HG03159 (cell line): ENCODE results near the gene TRPV3.
"Not testable (repeated sequence)": the region's sequence is repeated elsewhere in the genome, so short reads cannot be mapped to it uniquely, and the experiment has no call there.

Source experiments
- ATAC-seq: cut with Tn5 transposase; IDR thresholded peaks from one replicate; pipeline ENCODE4 v1.9.1; 2021; ENCODE audit warnings: mild to moderate bottlenecking, moderate library complexity; ENCODE audit not compliant: unreplicated experiment

The TRPV3 gene

GRCh38 chr17:3557768-3558583 is at the start of gene TRPV3:
Gene TRPV3 (minus strand): TSS chr17:3557812. CDS start chr17:3554850, 2,962 bp downstream.
- ATAC-seq: peak; percentile 36

DNA sequence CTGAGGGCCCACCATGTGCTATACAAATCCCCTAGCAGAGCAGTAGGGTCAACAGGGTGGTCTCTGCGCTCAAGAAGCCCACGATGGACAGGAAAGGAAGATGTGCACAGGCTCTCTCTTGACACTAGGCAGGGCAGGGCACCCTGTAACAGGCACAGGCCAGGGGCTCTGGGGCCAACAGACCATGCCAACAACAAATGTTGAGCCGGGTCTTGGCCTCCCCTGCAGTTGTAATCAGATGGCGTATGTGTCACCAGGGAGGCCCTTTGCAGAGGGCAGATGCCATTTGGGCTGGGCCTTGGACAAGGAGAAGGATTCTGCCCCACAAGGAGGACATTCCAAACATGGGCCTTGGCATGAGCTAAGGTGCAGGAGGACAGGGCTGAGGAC is 46.3 kb upstream of the TRPV3 start:
- ATAC-seq: no peak

DNA sequence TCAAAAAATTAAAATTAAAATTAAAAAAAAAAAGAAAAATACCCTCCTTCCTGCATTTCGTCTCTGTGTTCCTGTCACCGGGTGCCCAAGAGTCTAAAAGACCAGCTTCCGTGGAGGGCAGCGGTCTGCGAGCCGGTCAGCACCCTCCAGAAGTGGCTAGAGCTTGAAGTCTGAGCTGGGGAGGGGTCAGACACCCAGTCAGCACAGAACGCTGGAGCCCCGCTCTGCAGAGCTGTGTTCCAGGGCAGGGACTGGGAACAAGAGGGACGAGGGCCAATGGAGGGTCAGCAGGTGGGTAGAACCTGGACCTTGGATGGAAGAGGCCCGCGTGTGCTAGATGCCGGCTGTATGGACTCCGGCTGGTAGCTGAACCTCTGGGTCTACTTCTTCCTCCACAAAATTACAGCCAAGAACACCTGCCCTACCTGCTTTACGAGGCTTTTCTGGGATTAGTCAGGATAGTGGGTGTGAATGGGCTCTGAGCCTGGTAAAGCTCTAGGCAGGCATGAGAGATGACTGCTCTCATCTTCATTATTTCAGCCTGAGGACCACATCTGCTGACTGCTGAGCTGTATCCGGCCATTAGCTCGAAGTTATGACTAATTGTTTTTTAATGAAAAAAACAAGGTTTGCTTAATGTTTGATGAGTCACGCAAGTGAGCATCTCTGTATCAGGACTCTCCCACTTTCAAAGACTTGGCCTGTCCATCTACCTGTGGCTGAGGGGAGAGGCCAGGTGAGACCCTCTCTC is 45.7 kb upstream of the TRPV3 start:
- ATAC-seq: no peak

DNA sequence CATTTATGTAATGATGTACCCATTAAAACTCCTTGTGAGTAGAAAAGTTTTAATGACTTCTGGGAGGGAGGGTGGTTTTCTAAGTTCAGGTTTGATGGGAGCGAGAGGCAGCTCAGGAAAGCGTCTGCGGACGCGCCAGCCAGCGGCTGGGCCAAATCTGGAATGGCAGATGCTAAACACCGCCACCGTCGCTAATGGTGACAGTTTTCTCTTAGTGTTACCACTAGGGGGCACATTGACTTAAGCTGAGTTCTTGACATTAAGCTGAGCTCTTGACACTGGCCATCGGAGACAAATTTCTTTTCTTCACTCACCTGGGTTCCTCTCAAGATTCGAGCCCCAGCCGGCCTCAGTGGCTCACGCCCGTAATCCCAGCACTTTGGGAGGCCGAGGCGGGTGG is 44.9 kb upstream of the TRPV3 start:
- no peak for ATAC-seq

GRCh38 chr17:3600529-3601205 is 43.1 kb upstream of the TRPV3 start:
- ATAC-seq: no peak

DNA sequence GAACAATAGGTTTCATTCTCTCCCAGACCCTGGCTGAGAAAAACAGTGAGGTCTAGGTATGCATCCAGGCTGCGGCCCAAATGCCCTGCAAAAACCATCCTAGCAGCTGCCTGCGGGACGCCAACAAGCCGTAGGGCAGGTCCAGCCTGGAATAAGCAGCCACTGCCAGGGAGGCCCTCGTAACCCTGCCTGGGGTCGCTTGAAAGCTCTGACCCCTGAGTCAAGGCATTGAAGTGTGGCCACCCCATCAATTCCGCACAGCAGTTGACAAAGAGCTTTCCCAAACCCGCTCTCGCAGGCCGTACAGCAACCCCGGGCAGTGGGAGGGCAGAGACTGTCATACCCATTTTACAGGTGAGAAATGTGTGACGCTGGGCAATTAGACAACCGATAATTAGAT is 40.5 kb upstream of the TRPV3 start:
- no peak for ATAC-seq

DNA sequence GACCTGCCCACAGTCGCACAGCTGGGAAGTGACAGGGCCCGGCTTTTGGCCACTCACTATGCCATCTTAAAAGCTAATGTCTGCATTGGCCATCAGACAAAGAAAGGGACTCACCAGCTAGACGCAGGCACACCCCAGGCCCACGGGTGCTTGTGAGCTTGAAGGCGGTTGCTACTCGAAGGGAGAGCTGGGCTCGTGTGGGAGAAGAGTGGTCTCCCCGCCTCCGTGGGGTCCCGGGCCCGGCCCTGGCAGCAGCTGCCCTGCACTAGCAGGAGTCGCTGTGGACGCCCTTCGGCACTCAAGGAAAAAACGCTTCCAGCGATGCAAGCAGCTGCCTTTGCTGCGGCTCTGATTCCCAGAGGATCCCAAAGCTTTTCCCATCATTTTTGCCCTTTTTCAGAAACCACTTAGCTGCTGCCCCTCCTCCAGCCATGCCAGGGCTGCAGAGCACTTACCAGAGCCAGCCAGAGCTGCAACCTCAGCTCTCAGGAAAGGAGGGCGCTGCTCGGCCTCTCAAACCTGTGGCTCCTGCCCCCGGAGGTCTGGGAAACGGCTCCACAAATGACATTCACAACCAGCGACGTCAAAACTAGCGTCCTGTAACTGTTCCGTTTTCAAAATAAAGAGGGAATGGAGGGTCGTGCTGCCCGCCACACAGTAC is 39.3 kb upstream of the TRPV3 start:
- no peak for ATAC-seq

DNA sequence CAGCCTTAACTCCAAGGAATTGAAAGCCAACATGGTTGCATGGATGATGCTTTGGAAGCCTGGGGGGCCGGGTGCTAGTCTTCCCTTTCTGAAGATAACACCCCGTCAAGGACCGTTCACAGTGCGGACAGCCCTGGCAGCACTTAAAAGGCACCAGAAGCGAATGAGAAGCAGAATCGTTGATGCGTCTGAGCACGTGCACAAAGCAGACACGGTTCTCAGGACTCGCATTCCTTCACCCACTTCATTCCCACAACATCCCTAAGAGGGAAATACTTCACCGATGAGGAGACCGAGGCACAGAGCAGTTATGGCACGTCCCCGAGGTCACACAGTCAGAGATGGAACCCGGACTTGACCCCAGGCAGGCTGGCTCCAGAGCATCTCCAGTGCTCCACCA is 37.4 kb upstream of the TRPV3 start:
- ATAC-seq: no peak

DNA sequence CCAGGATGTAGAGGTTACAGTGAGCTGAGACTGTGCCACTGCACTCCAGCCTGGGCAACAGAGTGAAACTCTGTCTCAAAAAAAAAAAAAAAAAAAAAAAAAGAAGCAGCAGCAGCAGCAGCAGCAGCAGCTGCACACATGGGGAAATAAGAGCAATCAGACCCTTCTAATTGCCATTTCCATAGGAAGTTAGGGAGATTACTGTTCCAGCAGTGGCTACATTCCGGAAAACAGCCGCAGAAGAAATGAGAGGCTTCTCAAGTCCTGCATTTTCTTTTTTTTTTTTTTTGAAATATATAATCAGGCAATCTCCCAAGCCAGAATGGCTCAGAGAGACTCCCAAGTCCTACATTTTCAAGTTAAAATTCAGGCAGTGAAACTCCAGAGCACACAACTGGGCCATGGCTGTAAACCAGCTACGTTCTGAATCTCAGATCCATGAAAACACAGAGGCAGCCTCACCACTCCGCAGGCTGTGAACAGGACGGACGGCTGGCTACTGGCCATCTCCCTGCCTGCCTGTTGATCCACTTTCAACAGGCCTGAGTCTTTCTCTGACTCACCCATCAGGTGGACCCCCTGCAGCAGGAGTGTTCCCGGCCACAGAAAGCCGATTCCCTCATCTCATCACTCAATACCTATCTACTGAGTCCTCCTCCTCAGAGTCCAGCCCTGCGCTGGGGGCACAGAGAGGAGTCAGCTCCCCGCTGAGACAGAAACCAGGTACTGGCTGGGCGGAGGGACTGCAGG is 36.6 kb upstream of the TRPV3 start:
- ATAC-seq: no peak

DNA sequence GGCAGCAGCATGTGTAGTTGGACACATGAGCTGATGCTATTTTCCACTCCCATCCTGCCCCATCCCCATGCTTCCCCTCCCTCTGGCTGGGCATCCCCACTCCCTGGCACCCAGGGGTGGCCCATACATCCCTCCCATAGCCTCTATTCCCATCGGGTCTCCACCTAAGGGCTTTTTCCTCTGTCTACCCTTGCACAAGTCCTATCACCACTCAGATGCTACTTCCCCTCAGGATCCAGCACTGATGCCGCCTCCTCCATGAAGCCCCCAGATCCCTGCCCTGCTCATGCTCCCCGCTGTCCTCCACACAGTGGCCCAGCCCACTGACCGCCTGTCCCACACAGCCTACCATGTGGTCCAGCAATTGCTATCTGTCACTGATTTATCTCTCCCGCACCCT is 35.8 kb upstream of the TRPV3 start:
- ATAC-seq: no peak

GRCh38 chr17:3592216-3592860 is 34.7 kb upstream of the TRPV3 start:
- ATAC-seq: no peak

GRCh38 chr17:3590768-3591167 is 33.2 kb upstream of the TRPV3 start:
- ATAC-seq: no peak

DNA sequence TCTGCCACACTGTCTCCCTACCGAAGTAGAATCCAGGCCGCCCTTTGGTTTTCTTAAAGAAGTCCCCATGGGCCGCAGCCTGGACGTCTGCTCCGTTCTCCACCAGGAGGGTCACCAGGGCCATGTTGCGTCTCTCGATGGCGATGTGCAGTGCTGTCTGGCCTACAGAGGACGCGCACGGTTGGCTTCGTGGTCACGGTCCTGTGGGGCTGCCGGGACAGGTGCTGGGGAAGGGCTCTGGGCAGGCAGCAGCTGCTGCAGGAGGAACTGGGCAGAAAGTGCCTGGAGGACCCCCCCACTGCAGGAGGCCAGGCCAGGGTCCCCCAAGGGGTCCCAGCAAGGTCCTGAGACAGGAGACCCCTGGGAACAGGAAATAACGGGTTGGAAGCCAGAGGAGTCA is 32.6 kb upstream of the TRPV3 start:
- ATAC-seq: no peak

DNA sequence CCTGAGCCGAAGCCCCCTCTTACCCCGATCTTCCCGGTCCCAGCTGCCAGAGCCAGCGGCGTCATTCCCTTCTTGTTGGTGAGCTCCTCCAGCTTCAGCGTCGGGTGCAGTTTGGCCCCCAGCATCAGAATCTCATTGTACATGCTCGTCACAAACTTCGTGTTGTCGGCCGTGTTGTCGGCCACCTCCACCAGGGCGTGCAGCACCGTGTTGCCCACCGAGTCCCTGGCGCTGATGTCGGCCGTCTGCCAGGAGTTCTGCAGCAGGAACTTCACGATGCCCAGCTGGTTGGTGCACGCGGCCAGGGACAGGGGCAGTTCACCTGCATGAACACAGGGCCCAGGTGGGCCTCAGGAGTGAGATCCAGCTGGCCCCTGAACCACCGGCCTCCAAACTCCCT is 32.2 kb upstream of the TRPV3 start:
- no peak for ATAC-seq

GRCh38 chr17:3585826-3586225 is 28.2 kb upstream of the TRPV3 start:
- no peak for ATAC-seq

DNA sequence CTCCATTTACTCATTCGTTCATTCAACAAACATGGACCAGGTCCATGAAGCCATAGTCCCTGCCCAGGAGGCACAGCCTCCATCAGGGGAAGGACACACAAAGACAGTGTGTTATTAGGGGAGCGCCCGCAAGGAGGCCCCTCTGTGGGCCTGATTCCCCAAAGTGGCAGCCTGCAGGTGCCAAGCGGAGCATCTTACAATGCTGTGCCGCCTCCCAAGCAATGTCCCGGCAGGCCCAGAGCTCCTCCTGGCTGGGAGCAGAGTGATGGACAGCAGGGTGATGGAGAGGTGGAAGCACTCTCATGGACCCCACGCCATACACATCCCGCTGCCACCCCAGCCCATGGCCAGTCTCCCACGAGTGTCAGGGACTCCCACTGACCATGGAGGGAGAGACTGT is 25.8 kb upstream of the TRPV3 start:
- no peak for ATAC-seq

- no peak for ATAC-seq
Measured at GRCh38 chr17:3582915-3583314, 25.3 kb upstream of the TRPV3 start.

- ATAC-seq: not testable (repeated sequence)
Measured at GRCh38 chr17:3578667-3579066, 21.1 kb upstream of the TRPV3 start.

GRCh38 chr17:3576970-3577369 is 19.4 kb upstream of the TRPV3 start:
- ATAC-seq: no peak

- no peak for ATAC-seq
Measured at GRCh38 chr17:3575511-3575910, 17.9 kb upstream of the TRPV3 start.
